SW480 (cell line): Measurements from ENCODE around the gene CST3.
"Not testable (repeated sequence)": the region's sequence is repeated elsewhere in the genome, so short reads cannot be mapped to it uniquely, and the experiment has no call there.

Source experiments
- DNase-seq: peaks from one replicate; pipeline ENCODE4 v3.0.0-alpha.2; 2016; ENCODE audit warnings: low spot score

Gene CST3

DNA sequence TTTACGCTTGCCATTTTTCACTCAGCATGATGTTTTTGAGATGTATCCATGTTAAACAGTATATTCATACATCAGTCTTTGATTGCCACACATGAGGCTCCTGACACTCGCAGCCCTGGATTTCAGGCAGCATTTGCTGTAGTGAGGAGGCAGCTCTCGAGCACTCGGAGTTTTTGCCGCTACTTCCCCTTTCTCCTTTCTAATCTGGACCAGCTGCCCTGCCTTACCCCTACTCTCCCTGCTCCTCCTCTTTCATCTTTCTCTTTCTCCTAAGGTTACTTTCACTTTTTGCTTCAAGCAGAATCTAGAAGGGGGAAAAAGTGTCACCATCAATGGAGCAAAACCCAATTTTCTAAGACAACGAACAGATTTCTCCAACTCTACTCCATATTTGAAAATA, 5.9 kb upstream of the CST3 start:
- no peak for DNase-seq

GRCh38 chr20:23641936-23642751, 4.4 kb upstream of the CST3 start:
- peak; percentile 31 for DNase-seq

DNA sequence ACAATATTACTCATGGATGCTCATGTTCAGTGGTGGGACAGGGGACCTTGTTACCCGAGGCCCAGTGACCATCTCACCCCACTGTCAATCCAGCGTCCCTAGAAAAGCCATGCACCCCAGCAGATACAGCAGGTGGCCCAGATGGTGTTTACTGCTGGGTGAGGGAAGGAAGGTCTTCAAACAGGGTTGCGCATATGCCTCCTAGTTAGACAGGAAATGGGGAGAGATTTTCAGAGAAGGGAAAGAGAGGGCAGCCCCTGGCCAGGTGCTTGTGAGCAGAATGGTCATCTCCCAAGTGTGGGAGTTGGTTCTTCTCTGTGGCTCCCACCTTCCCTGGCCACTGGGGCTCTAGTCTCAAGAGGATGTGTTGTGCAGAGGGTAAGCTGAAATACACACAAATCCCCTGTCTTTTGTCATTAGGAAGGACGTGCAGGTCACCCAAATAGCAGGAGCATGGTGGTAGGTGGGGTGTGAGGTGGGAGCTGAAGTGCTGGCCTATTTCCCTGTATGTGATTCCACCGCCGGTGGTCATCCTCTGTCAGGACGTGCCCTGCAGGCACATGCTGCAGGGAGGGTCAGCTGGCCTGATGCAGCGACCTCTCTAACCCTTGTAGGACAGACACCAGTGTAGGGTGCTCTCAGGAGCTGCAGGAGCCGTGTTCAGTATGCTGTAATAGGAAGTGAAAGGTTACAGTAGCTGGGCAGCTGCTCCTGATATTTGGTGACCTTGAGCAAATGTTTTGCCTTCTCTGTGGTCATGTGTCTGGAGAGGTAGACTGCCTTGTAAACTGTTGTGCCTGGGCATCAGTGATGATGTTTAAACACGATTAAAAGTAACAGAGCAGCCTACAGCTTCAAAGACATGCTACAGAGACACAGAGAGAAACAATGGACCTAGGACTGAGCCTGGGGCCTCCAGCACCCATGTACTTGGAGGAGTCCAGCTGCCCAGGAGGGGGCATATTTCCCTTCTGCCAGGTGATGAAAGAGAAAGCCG, 3.2 kb upstream of the CST3 start:
- DNase-seq: no peak

- DNase-seq: no peak
Observed at GRCh38 chr20:23640018-23640601, 2.4 kb upstream of the CST3 start.

GRCh38 chr20:23639490-23639958, 1.8 kb upstream of the CST3 start:
- no peak for DNase-seq

DNA sequence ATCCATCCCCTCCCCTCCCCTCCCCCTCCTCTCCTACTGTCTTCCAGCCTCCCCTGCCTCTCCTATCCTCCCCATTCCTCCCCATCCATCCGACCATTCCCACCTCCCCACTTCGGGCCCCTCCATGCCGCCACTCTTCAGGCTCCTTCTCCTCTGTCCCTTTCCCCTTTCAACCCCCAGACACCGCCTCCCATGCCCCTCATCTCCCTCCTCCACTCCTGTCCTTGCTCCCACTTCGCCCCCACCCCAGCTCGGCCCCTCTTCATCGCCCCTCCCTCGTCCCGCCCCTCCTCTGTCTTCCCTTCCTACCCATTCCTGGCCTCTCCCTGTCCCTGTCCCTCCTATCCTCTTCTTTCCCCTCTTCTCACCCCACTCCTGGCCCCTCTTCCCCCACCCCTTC, 554 bp upstream of the CST3 start:
- DNase-seq: no peak

DNA sequence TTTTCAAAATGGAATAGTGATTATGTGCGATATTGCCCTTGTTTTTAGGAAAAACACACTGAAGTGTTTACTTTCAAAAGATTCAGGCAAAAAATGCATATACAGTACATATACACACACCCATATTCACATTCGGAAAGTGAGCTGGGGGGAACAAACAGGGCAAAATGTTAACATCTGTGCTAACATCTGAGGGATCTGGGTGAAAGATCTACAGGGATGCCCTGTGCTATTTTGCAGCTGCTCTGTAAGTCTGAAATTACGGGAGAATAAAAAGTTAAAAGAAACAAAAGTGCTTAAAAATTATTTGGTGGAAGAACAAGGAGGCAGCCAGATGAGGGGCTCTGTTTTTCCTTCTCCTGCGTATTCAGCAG, 860 bp downstream of the CST3 start:
- no peak for DNase-seq

DNA sequence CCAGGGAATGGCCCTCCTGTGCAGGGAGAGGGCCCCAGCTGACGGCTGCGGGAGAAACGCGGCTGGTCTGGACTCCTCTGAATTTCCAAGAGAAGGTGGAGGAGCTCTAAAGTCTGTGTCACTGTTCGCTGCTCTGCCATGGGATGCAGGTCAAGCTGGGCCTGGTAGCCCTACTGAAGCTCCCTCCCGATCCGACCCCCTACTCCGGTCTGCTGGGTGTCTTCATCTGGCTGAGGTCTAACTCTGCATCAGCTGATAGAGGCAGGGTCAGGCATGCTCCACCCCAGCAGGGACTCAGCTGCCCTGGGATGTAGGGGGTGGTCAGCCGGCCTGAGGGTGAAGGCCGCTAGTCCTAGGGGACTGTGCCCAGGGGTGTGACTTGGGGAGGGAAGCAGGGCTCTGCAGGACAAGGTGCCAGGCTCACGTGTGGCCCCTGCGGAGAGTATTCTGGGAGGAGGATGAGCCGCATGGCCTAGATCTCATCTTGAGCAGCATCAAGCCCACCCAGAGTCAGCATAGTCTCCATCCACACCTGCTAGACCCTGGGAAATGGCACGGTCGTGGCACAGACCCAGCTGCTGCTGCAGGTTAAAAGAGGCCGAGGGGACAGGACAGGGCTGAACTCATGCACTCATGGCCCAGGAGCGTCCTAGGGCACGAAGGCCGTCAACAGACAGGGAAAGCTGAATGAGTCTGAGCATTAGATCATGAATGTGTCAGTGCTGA, 1.4 kb downstream of the CST3 start:
- DNase-seq: no peak

DNA sequence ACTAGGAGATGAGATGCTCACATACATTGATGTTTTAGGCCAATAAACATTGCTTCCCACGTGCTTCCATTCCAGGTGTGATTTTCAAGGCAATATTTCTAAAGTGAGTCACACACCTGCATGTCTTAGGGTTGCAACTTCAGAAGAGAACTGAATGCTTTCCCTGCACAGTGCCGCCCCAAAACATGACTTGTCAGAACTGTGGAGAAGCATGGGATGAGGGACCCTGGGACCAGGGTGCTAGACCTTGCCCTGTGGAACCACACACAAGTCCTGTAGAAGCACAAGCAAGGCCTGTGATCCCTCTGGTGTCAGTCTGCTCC, 2.0 kb downstream of the CST3 start:
- not testable (repeated sequence) for DNase-seq

GRCh38 chr20:23634985-23635767, 2.6 kb downstream of the CST3 start:
- DNase-seq: no peak

GRCh38 chr20:23634044-23634801, 3.5 kb downstream of the CST3 start:
- DNase-seq: no peak

GRCh38 chr20:23632711-23633573, 4.8 kb downstream of the CST3 start:
- DNase-seq: no peak

DNA sequence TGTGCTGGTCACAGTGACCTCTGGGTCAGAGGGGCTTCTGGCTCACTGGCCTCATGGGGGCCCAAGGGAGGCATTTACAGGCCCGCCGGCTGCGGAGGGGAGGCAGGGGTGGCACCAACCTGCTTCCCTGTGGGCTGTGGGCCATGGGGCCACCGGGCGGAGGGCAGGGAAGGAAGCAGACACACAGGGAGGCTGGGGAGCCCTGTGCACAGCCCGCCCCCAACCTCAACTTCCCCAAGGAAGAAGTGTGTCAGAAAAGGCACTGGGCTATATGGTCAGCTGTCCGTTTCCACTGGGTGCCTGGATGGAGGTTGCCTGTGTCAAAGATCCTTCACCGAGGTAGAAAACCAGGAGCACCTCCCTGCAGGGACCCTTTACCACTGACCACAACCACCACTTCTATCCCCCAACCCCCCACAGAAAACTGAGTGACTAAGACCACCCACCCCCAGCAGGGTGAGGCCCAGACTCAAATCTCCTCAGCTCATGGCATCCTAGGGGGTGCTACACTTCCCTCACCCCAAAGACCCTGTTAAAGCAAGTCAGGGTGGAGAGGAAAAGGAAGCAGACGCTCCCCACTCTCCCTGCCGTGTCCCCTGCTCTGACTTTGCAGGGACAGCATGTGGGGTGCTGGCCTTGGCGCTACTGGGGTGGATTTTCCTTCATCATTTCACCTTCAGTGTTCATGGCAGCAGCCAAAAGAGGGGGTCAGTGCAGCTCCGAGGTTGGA, 5.6 kb downstream of the CST3 start:
- no peak for DNase-seq

GRCh38 chr20:23631226-23631822, 6.4 kb downstream of the CST3 start:
- DNase-seq: no peak

GRCh38 chr20:23630392-23630849, 7.3 kb downstream of the CST3 start:
- no peak for DNase-seq

- DNase-seq: no peak
Observed at GRCh38 chr20:23629542-23630391, 8.0 kb downstream of the CST3 start.

GRCh38 chr20:23629017-23629541, 8.7 kb downstream of the CST3 start:
- DNase-seq: peak; percentile 98
